Mesothelial cell of epicardium (in vitro differentiated cells): ENCODE measurements around the gene DUSP28. TPM values are rescaled to one million over a fixed set of nuclear protein-coding genes. Genes with fewer than 3 reads are reported as not detected.

Experiments
- DNase-seq, 2 experiments: peaks; one replicate each; pipeline ENCODE4 v3.0.0; 2021; ENCODE audit warnings: low spot score in 2 of 2; ENCODE audit not compliant: unreplicated experiment in 2 of 2
- H3K27ac Mint-ChIP-seq: 2 replicates; pipeline ENCODE4 v1.8.0; 2021; ENCODE audit warnings: mixed read lengths
- H3K27me3 Mint-ChIP-seq: 2 replicates; pipeline ENCODE4 v1.8.0; 2021; ENCODE audit warnings: low read depth, mixed read lengths
- H3K36me3 Mint-ChIP-seq: 2 replicates; pipeline ENCODE4 v1.8.0; 2021; ENCODE audit warnings: mixed read lengths
- H3K4me1 Mint-ChIP-seq: 2 replicates; pipeline ENCODE4 v1.8.0; 2021; ENCODE audit warnings: mixed read lengths
- H3K4me3 Mint-ChIP-seq: 2 replicates; pipeline ENCODE4 v1.8.0; 2021; ENCODE audit warnings: mild to moderate bottlenecking, moderate library complexity, mixed read lengths
- H3K9me3 Mint-ChIP-seq: 2 replicates; pipeline ENCODE4 v1.8.0; 2021; ENCODE audit warnings: mixed read lengths
- total RNA-seq: library from RNA; stranded (reverse); gene quantifications from 3 replicates; pipeline ENCODE4 v1.2.1, GENCODE V29; 2021
- TF ChIP-seq, protein P1 (sequence below): fragments of 200-600 bp; sonication (generic); IDR thresholded peaks from one replicate; pipeline ENCODE4 v1.5.0; 2021; ENCODE audit warnings: antibody characterized with exemption; ENCODE audit not compliant: unreplicated experiment

DUSP28 gene
- total RNA-seq, 1 donor from 2014 or later, result 6.2 TPM

DNA sequence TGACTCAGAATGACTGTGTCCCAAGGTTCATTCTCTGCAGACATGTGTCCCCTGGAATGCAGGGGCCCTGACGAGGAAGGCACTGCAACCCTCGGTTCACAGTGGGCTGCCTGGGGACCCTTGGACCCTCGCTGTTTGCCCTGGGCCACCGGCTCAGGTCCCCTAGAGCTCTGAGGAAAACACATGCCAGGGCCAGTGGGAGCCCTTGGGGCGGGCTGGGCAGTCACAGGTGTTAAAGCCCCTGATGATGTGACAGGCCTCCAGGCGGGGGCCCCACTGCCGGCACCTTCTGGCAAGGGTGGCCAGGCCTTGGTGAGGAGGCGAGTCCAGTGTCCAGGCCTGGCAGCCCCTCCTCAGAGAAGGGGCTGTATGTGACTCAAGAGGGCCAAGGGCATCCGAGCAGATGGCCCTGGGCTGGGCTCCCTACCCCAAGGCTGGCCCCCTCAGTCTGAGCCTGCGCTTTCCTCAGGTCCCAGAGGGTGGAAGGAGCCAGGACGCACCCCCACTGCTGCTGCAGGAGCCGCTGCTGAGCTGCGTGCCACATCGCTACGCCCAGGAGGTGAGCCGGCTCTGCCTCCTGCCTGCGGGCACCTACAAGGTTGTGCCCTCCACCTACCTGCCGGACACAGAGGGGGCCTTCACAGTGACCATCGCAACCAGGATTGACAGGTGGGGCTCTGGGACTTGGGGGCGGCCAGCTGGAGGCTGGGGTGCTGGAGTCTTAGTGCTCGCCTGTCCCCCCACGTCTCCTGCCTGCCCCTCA, 37.4 kb downstream of the DUSP28 start:
- TF ChIP-seq, protein P1, sequence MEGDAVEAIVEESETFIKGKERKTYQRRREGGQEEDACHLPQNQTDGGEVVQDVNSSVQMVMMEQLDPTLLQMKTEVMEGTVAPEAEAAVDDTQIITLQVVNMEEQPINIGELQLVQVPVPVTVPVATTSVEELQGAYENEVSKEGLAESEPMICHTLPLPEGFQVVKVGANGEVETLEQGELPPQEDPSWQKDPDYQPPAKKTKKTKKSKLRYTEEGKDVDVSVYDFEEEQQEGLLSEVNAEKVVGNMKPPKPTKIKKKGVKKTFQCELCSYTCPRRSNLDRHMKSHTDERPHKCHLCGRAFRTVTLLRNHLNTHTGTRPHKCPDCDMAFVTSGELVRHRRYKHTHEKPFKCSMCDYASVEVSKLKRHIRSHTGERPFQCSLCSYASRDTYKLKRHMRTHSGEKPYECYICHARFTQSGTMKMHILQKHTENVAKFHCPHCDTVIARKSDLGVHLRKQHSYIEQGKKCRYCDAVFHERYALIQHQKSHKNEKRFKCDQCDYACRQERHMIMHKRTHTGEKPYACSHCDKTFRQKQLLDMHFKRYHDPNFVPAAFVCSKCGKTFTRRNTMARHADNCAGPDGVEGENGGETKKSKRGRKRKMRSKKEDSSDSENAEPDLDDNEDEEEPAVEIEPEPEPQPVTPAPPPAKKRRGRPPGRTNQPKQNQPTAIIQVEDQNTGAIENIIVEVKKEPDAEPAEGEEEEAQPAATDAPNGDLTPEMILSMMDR, result no peak

DNA sequence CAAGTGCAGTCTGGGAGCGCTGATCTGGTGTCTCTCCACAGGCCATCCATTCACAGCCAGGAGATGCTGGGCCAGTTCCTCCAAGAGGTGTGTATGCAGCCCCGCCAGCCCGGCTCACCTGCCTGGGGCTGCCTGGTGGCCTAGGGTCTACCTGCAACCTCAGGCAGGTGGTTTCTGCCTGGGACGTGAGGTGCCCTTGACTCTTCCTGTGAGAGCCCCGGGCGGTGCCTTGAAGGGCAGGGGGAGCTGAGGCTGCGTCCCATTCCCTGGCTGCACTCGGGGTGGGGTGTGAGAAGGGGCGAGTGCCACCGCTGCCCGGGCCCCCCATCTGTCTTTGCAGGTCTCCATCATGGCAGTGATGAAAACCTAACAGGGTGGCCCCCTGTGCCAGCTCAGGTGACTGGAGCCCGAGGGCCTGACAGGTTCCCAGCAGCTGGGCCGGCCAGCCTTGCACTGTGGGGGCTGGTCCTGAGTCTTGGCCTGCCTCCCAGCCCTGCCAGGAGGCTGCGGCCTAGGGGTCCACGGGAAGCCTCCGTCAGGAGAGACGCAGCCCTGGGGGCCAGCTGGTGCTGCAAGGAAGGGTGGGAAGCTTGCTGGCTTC, 38.3 kb downstream of the DUSP28 start:
- H3K4me1 Mint-ChIP-seq, result no peaks in the 10 kb centered on the region
- H3K4me3 Mint-ChIP-seq, result no peak overlapping the region
- no peaks in the 10 kb centered on the region for H3K36me3 Mint-ChIP-seq
- DNase-seq, result peak in 1 of 2 experiments; percentile 16
- no peaks in the 10 kb centered on the region for H3K27me3 Mint-ChIP-seq
- TF ChIP-seq, protein P1, result no peak
- no peaks in the 10 kb centered on the region for H3K9me3 Mint-ChIP-seq
- no peak overlapping the region for H3K27ac Mint-ChIP-seq

More for the DNA sequence above, 37.4 kb downstream of the DUSP28 start:
- H3K4me3 Mint-ChIP-seq, result no peak overlapping the region
- no peaks in the 10 kb centered on the region for H3K4me1 Mint-ChIP-seq
- H3K27me3 Mint-ChIP-seq, result no peaks in the 10 kb centered on the region
- no peaks in the 10 kb centered on the region for H3K36me3 Mint-ChIP-seq
- H3K27ac Mint-ChIP-seq, result no peak overlapping the region
- H3K9me3 Mint-ChIP-seq, result no peaks in the 10 kb centered on the region
- DNase-seq, result no peak

DNA sequence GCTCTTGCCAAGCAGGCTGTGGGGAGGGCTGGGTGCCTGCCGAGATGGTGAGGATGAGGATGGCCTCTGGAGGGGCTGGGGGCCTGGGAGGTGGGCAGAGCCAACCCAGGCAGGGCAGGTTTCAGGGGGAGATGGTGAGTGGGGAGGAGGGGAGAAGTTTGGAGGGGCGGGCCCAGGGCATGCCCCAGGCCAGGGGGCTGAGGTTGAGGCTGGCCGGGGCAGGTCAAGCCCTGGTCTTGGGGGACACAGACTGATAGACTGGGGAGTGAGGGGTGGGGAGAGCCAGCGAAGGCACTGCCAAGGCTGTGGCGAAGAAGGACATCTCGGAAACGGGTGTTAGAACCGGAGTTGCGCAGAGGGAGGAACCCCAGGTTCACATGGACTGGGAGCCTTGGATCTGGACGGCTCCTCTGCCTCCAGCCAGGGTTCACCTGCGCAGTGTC, 39.0 kb downstream of the DUSP28 start:
- DNase-seq, result no peak
- no peak overlapping the region for H3K27ac Mint-ChIP-seq
- TF ChIP-seq, protein P1, result no peak
- no peaks in the 10 kb centered on the region for H3K9me3 Mint-ChIP-seq
- H3K4me1 Mint-ChIP-seq, result no peaks in the 10 kb centered on the region
- no peaks in the 10 kb centered on the region for H3K27me3 Mint-ChIP-seq
- H3K36me3 Mint-ChIP-seq, result no peaks in the 10 kb centered on the region
- H3K4me3 Mint-ChIP-seq, result no peak overlapping the region

DNA sequence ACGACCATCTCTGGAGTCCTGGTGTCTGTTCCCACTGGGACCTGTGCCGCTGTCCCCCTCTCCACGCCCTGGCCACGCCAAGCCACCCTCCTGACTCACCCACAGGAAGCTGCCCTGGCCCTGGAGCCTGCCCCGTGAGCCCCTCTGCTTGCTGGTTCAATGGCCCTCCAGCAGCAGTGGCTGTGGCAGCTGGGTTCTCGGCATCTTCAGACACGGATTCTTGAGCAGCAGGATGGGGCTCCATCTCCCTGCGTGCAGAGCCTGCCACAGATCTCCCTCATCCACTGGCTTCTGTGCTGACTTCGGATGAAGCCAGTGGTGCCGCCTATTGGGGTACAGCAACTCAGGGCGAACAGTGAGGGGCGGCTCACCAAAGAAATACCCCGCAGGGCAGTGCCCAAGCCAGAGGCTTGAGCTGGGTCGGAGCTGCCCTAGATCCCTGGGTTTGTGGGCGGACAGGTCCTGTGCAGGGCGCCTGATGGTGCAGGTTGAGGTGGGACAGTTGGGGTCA, 40.3 kb downstream of the DUSP28 start:
- H3K4me3 Mint-ChIP-seq, result no peak overlapping the region
- H3K4me1 Mint-ChIP-seq, result peaks cover 5% of the 10 kb centered on the region
- H3K9me3 Mint-ChIP-seq, result no peaks in the 10 kb centered on the region
- no peak overlapping the region for H3K27ac Mint-ChIP-seq
- no peaks in the 10 kb centered on the region for H3K36me3 Mint-ChIP-seq
- no peaks in the 10 kb centered on the region for H3K27me3 Mint-ChIP-seq
- TF ChIP-seq, protein P1, result no peak
- peak in 1 of 2 experiments; percentile 11 for DNase-seq

DNA sequence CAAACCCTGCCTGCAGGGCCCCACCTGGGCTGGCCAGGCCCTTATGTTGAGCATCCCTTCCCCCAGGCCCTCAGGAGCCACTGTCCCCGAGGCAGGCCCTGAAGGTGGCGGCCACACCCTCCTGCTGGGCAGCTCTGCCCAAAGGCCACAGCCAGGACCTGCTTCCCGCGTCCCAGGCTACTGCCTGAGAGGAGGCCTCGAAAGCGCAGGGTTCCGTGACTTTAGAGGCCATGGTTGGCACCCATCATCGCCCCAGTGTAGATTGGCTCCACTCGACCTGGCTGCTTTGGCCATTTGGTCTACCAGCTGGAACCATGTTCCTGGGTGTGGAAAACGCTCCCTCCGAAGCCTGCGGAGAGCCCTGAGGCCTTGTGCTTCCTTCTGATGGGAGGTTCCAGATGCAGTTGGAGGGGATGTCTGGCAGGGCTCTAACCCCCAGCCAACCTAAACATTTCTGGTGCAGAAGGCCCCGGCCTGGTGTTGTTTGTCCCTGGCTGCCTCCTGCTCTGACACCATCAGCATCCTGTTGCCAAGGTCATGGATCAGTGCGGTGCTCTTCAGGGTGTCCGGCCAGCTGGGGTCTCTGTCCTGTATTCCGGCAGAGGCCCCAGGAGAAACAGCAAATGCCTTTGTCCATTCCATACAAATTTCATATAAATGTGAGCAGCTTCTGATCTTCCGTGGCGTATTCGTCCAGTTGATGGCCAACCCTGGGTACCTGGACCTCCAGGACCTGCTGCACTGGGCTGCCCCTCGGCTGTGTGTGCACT, 41.1 kb downstream of the DUSP28 start:
- Mint-ChIP-seq H3K36me3 (no peaks in the 10 kb centered on the region), H3K4me3 (no peak overlapping the region), H3K4me1 (peaks cover 5% of the 10 kb centered on the region), H3K27me3 (no peaks in the 10 kb centered on the region), H3K9me3 (no peaks in the 10 kb centered on the region), H3K27ac (no peak overlapping the region)
- DNase-seq, result peak in 1 of 2 experiments; percentile 15
- TF ChIP-seq, protein P1, result no peak
